Neuronal stem cell (in vitro differentiated cells): ENCODE results near the gene VSTM4.

Experiments
- DNase-seq: peaks from one replicate; pipeline ENCODE4 v3.0.0-alpha.2; 2013; ENCODE audit warnings: low spot score
- H2AFZ ChIP-seq: one replicate; pipeline ENCODE4 v1.6.1; 2013; ENCODE audit warnings: mild to moderate bottlenecking, low read length, inconsistent platforms
- H2AK5ac ChIP-seq: 2 replicates; pipeline ENCODE4 v1.6.1; 2013; ENCODE audit warnings: low read depth, mild to moderate bottlenecking, inconsistent platforms, low read length, moderate library complexity, mixed read lengths
- H2BK120ac ChIP-seq: 2 replicates; pipeline ENCODE4 v1.6.1; 2013; ENCODE audit warnings: low read depth, mild to moderate bottlenecking, inconsistent platforms, low read length, moderate library complexity, mixed read lengths
- H2BK12ac ChIP-seq: one replicate; pipeline ENCODE4 v1.6.1; 2013; ENCODE audit warnings: low read length, inconsistent platforms
- H2BK15ac ChIP-seq: 2 replicates; pipeline ENCODE4 v1.6.1; 2013; ENCODE audit warnings: mild to moderate bottlenecking, low read length, inconsistent platforms, mixed read lengths
- H2BK5ac ChIP-seq: one replicate; pipeline ENCODE4 v1.6.1; 2013; ENCODE audit warnings: inconsistent platforms, mild to moderate bottlenecking, low read length, moderate library complexity
- H3K14ac ChIP-seq: one replicate; pipeline ENCODE4 v1.6.1; 2013; ENCODE audit warnings: low read length, inconsistent platforms
- H3K18ac ChIP-seq: 2 replicates; pipeline ENCODE4 v1.6.1; 2013; ENCODE audit warnings: low read length, inconsistent platforms
- H3K23ac ChIP-seq: 2 replicates; pipeline ENCODE4 v1.6.1; 2013; ENCODE audit warnings: low read depth, mild to moderate bottlenecking, mixed read lengths, low read length, inconsistent platforms; ENCODE audit not compliant: poor library complexity
- H3K27ac ChIP-seq: replicated peaks from 3 replicates; pipeline ENCODE4 v1.5.1; 2013; ENCODE audit warnings: low read length, inconsistent platforms
- H3K27me3 ChIP-seq, 3 experiments: 2 replicates each; pipeline ENCODE4 v1.6.1; 2013; ENCODE audit warnings: low read length in 3 of 3, mild to moderate bottlenecking in 2 of 3, inconsistent platforms in 1 of 3, low read depth in 1 of 3, mixed read lengths in 1 of 3, moderate library complexity in 1 of 3; ENCODE audit not compliant: control insufficient read depth in 3 of 3, insufficient read depth in 3 of 3
- H3K36me3 ChIP-seq, 2 donors: replicated peaks in 1 of 2; 2 replicates each; pipeline ENCODE4 v1.6.1; 2013; ENCODE audit warnings: low read length in 2 of 2; ENCODE audit not compliant: control insufficient read depth in 2 of 2, insufficient read depth in 2 of 2
- H3K4ac ChIP-seq: 2 replicates; pipeline ENCODE4 v1.6.1; 2013; ENCODE audit warnings: inconsistent platforms, mild to moderate bottlenecking, low read length, moderate library complexity
- H3K4me1 ChIP-seq, 2 donors: 1 replicate in 1 of 2; 2 replicates in 1 of 2; pipeline ENCODE4 v1.6.1; 2013; ENCODE audit warnings: low read length in 2 of 2, low read depth in 1 of 2; ENCODE audit not compliant: control insufficient read depth in 2 of 2, insufficient read depth in 1 of 2
- H3K4me2 ChIP-seq: one replicate; pipeline ENCODE4 v1.6.1; 2013; ENCODE audit warnings: mild to moderate bottlenecking, low read length, inconsistent platforms; ENCODE audit not compliant: insufficient read depth, poor library complexity, severe bottlenecking
- H3K4me3 ChIP-seq, 2 donors: 2 replicates each; pipeline ENCODE4 v1.5.1; 2013; ENCODE audit warnings: low read length in 2 of 2, mild to moderate bottlenecking in 2 of 2, inconsistent platforms in 1 of 2, moderate library complexity in 1 of 2
- H3K79me1 ChIP-seq: one replicate; pipeline ENCODE4 v1.6.1; 2013; ENCODE audit warnings: low read depth, mild to moderate bottlenecking, inconsistent platforms, low read length, moderate library complexity
- H3K9ac ChIP-seq: one replicate; pipeline ENCODE4 v1.6.1; 2013; ENCODE audit warnings: mild to moderate bottlenecking, low read depth, low read length, inconsistent platforms; ENCODE audit not compliant: poor library complexity
- H3K9me3 ChIP-seq, 2 donors: replicated peaks in 1 of 2; 2 replicates each; pipeline versions ENCODE3 to v1.6.1; 2013; ENCODE audit warnings: low read length in 2 of 2, mild to moderate bottlenecking in 2 of 2, inconsistent platforms in 1 of 2, low read depth in 1 of 2, mixed read lengths in 1 of 2, moderate library complexity in 1 of 2; ENCODE audit not compliant: control insufficient read depth in 2 of 2, insufficient read depth in 1 of 2
- H4K8ac ChIP-seq: one replicate; pipeline ENCODE4 v1.6.1; 2013; ENCODE audit warnings: low read depth, mild to moderate bottlenecking, inconsistent platforms, low read length, moderate library complexity
- H4K91ac ChIP-seq: one replicate; pipeline ENCODE4 v1.6.1; 2013; ENCODE audit warnings: low read length, low read depth, mild to moderate bottlenecking, inconsistent platforms; ENCODE audit not compliant: poor library complexity
- WGBS, 2 donors: extraction: QIAGEN DNeasy Blood & Tissue Kit; methylation state at CpG; one replicate each; pipeline ENCODE4 v1.1.7; 2013; ENCODE audit warnings: missing lambda C conversion rate in 2 of 2, mixed read lengths in 1 of 2; ENCODE audit not compliant: insufficient read length in 2 of 2, insufficient replicate concordance in 1 of 2; ENCODE audit errors: extremely low coverage in 2 of 2; 5-methylcytosine and 5-hydroxymethylcytosine counted together

The VSTM4 gene

DNA sequence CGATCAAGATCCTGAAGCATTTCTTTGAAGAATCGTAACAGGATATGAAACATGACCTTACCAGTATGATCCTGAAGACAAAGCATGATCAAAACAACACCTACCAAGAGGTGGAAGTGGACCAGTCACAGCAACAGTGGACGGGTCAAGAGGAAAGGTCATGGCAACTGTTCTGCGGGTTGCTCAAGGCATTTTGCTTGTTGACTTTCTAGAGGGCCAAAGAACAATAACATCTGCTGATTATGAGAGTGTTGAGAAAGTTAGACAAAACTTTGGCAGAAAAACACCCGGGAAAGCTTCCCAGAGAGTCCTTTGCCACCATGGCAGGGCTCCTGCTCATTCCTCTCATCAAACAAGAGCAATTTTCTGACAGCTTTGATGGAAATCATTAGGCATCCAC is 110.1 kb downstream of the VSTM4 start:
- Histone ChIP-seq H2BK120ac (no peak overlapping the region), H3K27ac (no peak overlapping the region), H3K27me3 (no peaks in the 10 kb centered on the region), H3K4me1 (peaks cover 2 to 4% of the 10 kb centered on the region in 2 donors), H3K18ac (no peak overlapping the region), H2AFZ (no peak overlapping the region), H3K14ac (no peak overlapping the region), H3K23ac (no peak overlapping the region), H3K79me1 (no peaks in the 10 kb centered on the region), H3K4me3 (no peak overlapping the region), H2AK5ac (no peak overlapping the region), H3K4ac (no peak overlapping the region), H2BK12ac (no peak overlapping the region), H4K91ac (no peak overlapping the region), H4K8ac (no peak overlapping the region), H3K9ac (no peak overlapping the region), H3K4me2 (no peak overlapping the region), H3K9me3 (no peaks in the 10 kb centered on the region), H3K36me3 (no peaks in the 10 kb centered on the region), H2BK5ac (no peak overlapping the region), H2BK15ac (no peak overlapping the region)
- DNase-seq, result no peak
- no CpG with 5 or more reads among the region's 5 CpGs for WGBS, 2 donors

DNA sequence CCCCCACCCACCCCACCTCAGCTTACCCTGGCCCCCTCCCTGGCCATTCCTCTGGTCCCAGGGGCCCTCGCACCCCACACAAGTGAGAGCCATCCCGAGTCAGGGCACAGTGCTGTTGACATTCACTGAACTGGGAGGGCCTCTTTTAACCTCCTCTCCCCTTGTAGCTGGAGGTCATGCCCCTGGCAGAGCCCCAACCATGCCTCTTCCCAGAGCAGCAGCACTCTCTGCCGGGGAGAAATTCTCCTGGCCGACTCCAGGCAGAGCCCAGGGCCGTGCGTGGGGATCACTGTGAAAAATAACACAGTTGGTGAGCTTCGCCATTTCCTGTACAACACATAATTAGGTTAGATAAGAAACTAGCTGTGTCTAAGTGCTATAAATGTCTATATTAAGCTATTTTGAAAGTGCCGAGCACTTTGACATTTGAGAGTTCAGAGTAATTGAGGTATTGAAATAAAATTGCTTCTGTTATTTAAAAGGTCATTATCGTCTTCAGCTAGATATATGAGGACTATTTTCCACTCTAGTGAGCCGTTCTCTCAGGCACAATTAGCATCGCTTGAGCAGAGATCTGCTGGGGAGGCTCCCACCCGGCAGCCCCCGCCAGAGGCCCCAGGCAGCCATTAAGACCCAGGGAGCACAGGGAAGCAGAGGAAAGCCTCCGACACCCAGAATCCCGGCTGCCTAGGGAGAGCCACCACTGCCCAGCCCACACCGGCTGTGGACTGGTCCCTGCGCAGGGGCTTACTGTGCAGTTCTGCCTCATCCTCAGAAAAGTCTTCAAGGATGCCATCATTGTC is 113.3 kb downstream of the VSTM4 start:
- Histone ChIP-seq H4K91ac (no peak overlapping the region), H2AFZ (peak overlapping the region; percentile 33), H2BK15ac (no peak overlapping the region), H3K23ac (peak overlapping the region; percentile 40), H3K36me3 (no peaks in the 10 kb centered on the region), H3K4me2 (no peak overlapping the region), H3K4me3 (no peak overlapping the region), H3K9me3 (no peaks in the 10 kb centered on the region), H2BK120ac (no peak overlapping the region), H2AK5ac (no peak overlapping the region), H3K14ac (no peak overlapping the region), H2BK12ac (no peak overlapping the region), H4K8ac (no peak overlapping the region), H3K27me3 (no peaks in the 10 kb centered on the region), H3K79me1 (no peaks in the 10 kb centered on the region), H3K4ac (no peak overlapping the region), H2BK5ac (no peak overlapping the region), H3K27ac (no peak overlapping the region), H3K9ac (no peak overlapping the region), H3K4me1 (peaks cover 2 to 4% of the 10 kb centered on the region in 2 donors), H3K18ac (peak overlapping the region; percentile 2)
- DNase-seq, result no peak
- no CpG with 5 or more reads among the region's 17 CpGs for WGBS, 2 donors

DNA sequence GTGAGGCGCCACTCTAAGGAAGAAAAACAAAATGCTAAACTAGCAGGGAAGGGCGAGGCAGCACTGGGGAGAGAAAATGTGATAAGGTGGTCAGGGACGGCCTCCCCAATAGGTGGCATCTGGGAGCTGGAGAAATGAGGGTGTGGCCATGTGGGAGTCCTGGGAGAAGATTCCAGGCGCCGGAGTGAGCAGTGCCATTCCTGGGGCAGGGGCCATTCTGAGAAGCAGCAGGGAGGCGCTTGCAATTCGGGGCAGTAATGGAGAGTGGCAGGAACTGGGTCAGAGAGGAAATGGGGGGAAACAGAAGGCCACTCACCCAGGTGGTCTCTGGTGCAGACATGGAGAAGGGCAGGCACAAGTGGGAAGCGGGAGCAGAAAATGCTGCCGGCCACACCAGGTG is 113.9 kb downstream of the VSTM4 start:
- no peak overlapping the region for H3K4ac ChIP-seq
- no peaks in the 10 kb centered on the region for H3K36me3 ChIP-seq
- no peak for DNase-seq
- H3K27me3 ChIP-seq, result no peaks in the 10 kb centered on the region
- no peak overlapping the region for H2AFZ ChIP-seq
- no peak overlapping the region for H3K4me2 ChIP-seq
- no peaks in the 10 kb centered on the region for H3K9me3 ChIP-seq
- H2AK5ac ChIP-seq, result no peak overlapping the region
- H3K27ac ChIP-seq, result no peak overlapping the region
- H2BK15ac ChIP-seq, result no peak overlapping the region
- H2BK12ac ChIP-seq, result no peak overlapping the region
- peaks cover 2 to 4% of the 10 kb centered on the region in 2 donors for H3K4me1 ChIP-seq
- H3K14ac ChIP-seq, result no peak overlapping the region
- no peak overlapping the region for H4K91ac ChIP-seq
- H3K79me1 ChIP-seq, result no peaks in the 10 kb centered on the region
- no peak overlapping the region for H3K18ac ChIP-seq
- H3K4me3 ChIP-seq, result no peak overlapping the region
- no peak overlapping the region for H2BK5ac ChIP-seq
- H2BK120ac ChIP-seq, result no peak overlapping the region
- no CpG with 5 or more reads among the region's 9 CpGs for WGBS, 2 donors
- no peak overlapping the region for H4K8ac ChIP-seq
- no peak overlapping the region for H3K23ac ChIP-seq
- no peak overlapping the region for H3K9ac ChIP-seq

DNA sequence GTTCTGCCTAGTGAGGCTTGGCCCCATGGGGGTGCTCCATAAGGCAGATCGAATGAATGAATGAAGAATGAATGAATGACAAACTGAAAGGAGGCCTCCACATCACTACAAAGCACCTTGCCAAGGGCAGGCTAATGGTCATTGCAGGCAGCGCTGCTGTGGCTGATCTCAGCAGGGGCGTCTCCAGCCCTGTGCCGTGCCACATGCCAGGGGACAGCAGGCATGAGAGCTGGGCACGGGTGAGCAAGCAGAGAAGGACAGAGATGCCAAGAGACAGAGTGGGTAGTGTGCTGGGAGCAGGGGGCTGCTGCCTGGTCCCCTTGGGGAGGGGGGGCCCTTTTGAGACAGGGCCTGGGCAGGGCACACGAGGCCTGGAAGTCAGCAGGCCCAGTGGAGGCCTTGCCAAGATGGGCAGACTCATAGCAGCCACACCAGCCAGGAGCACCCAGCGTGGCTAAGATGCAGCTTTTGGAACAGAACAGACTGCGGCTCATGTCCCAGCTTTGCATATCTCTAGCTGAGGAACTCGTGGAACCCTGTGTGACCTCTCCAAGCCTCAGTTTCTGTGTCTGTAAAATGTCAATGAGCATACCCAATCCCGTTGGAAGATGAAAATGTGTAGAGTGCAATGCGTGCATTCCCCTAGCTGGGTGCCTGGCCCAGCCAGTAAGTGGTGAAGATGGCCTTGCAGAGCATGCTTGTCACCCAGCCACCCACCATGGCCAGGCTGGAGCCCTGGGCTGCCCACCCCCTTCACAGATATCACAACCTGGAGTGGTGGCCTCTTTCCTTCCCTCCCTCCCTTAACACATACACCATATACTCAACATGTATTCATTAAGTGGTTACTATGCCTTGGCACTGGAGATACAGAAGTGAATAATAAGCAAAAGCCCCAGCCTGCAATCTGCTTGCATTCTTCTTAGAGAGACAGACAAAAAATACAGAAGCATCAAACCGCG is 114.6 kb downstream of the VSTM4 start:
- DNase-seq, result no peak
- peak overlapping the region; percentile 23 for H2AK5ac ChIP-seq
- H3K4me1 ChIP-seq, result peaks cover 2 to 4% of the 10 kb centered on the region in 2 donors
- no peaks in the 10 kb centered on the region for H3K36me3 ChIP-seq
- H3K14ac ChIP-seq, result no peak overlapping the region
- no peak overlapping the region for H4K91ac ChIP-seq
- peak overlapping the region; percentile 39 for H3K9ac ChIP-seq
- no peak overlapping the region for H2BK120ac ChIP-seq
- no peak overlapping the region for H4K8ac ChIP-seq
- no peak overlapping the region for H2BK5ac ChIP-seq
- no peaks in the 10 kb centered on the region for H3K79me1 ChIP-seq
- H3K9me3 ChIP-seq, result no peaks in the 10 kb centered on the region
- H3K4me2 ChIP-seq, result no peak overlapping the region
- H2AFZ ChIP-seq, result no peak overlapping the region
- no peak overlapping the region for H3K18ac ChIP-seq
- H3K4me3 ChIP-seq, result no peak overlapping the region
- H2BK12ac ChIP-seq, result no peak overlapping the region
- no peak overlapping the region for H3K27ac ChIP-seq
- H2BK15ac ChIP-seq, result no peak overlapping the region
- no peak overlapping the region for H3K23ac ChIP-seq
- WGBS, 2 donors, result no CpG with 5 or more reads among the region's 13 CpGs
- H3K27me3 ChIP-seq, result no peaks in the 10 kb centered on the region
- H3K4ac ChIP-seq, result no peak overlapping the region
